BLaER1 treated with 17β-estradiol and CSF1 and Interleukin-3, amounts not matched to agents 10 nM and 100 nM (cell line): Measurements from ENCODE around the gene PDIA3.

ENCODE experiments used
- H3K27ac ChIP-seq, 11 experiments: shearing (Covaris generic); formaldehyde crosslinking; 2 replicates each; pipeline ENCODE4 v1.8.1; 2022
- H3K27me3 ChIP-seq, 11 experiments: shearing (Covaris generic); formaldehyde crosslinking; 2 replicates each; pipeline ENCODE4 v1.8.1; 2022
- H3K36me3 ChIP-seq, 11 experiments: shearing (Covaris generic); formaldehyde crosslinking; 2 replicates each; pipeline ENCODE4 v1.8.1; 2022
- H3K4me1 ChIP-seq, 10 experiments: shearing (Covaris generic); formaldehyde crosslinking; 2 replicates each; pipeline ENCODE4 v1.8.1; 2022
- H3K4me2 ChIP-seq, 11 experiments: shearing (Covaris generic); formaldehyde crosslinking; 2 replicates each; pipeline ENCODE4 v1.8.1; 2022
- H3K4me3 ChIP-seq, 10 experiments: shearing (Covaris generic); formaldehyde crosslinking; 2 replicates each; pipeline ENCODE4 v1.8.1; 2022
- H3K9ac ChIP-seq, 11 experiments: shearing (Covaris generic); formaldehyde crosslinking; 2 replicates each; pipeline ENCODE4 v1.8.1; 2022
- H3K9me3 ChIP-seq, 11 experiments: shearing (Covaris generic); formaldehyde crosslinking; replicated peaks in 1 of 11; 2 replicates each; pipeline ENCODE4 v1.8.1; 2022
- H4K20me1 ChIP-seq, 11 experiments: shearing (Covaris generic); formaldehyde crosslinking; 2 replicates each; pipeline ENCODE4 v1.8.1; 2022
- Cebpa-rat ChIP-seq, 11 experiments: shearing (Covaris generic); IDR thresholded peaks; 2 replicates each; pipeline ENCODE4 v1.8.1; 2022

PDIA3 gene

DNA sequence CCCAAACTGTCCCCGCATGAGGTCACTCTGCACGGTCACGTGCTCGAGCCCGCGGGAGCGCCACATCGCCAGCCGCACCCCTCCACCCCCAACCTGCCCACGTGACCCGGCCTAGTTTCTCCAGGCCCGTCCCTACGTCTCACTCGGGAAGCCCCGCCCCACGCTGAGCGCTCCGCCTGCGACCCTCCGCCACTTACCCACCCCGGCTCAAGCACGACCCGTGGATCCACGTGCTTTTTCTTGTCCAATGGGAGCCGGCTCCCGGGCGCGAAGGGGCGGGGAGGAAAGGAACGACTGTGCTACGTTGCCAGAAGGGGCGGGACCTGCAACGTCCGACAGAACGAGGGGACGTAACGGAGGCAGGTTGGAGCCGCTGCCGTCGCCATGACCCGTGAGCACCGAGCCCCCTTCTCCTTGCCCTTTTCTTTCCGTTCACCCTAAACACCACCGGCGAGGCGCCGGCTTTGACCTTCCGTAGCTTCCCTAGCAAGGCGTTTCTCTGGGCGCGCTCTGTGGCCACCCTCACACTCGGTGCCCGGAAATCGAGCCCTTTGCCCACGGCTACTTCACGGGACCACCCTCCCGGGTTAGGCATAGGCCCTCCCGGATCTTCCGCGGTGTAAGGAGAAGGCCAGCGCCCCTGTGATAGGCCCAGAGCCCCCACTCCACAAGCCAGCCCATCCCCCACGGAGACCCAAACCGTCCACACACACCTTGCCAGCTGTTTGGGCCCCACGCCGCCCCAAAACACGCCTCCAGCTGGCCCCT, 45.9 kb downstream of the PDIA3 start, which contains the start of gene SERF2:
TSS of gene SERF2 (plus strand) at position 328 of the 768 bp plus-strand sequence. CDS start at position 385, 57 bp downstream.
- Histone ChIP-seq H3K4me1 (peaks cover 26 to 46% (median 33%) of the 10 kb centered on the region in 10 experiments), H3K36me3 (peaks cover 40 to 42% (median 41%) of the 10 kb centered on the region in 11 experiments), H3K27me3 (no peaks in the 10 kb centered on the region), H3K4me3 (peak within 1 kb of the TSS; percentile 85 to 100 (median 96)), H3K9me3 (no peaks in the 10 kb centered on the region), H4K20me1 (peaks cover 23 to 46% (median 42%) of the 10 kb centered on the region in 11 experiments; a peak in 21 of 22 replicates), H3K27ac (peak within 1 kb of the TSS; percentile 90 to 99 (median 96)), H3K4me2 (peak within 1 kb of the TSS; percentile 84 to 98 (median 94)), H3K9ac (peak within 1 kb of the TSS; percentile 94 to 100 (median 97))
- TF ChIP-seq Cebpa-rat (IDR thresholded peaks at IDR 0.05), result no peak

DNA sequence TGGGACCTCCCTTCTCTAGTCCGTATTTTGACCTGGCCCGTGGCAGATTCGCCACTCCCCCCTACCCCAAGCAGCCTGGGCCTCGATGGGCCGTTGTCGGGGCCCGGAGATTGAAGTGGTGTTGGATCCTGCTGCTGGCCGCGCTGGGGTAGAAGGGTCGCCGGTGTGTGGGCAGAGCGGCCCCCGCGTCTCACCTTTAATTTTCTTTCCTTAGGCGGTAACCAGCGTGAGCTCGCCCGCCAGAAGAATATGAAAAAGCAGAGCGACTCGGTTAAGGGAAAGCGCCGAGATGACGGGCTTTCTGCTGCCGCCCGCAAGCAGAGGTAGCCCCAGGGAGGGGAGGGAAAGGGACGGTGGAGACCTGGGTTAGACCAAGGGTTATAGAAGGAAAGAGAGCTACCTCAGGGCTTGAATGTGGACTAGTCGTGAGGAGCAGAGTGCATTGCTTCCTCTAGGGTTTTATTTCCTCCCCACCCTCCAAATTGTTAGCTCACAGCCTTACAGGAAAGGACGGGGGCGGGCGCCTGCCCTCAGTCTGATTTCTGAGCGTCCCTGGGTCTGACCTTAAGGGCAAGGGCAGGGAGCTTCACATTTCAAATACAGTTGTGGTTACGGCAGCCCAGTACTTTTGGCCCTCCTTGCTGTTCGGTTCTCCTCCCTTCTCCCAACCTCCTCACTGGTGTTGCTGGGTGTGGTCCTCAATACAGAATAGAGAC, 46.7 kb downstream of the PDIA3 start:
- H3K27ac ChIP-seq, result peak overlapping the region; percentile 90 to 99 (median 96)
- peaks cover 41 to 49% (median 48%) of the 10 kb centered on the region in 11 experiments for H3K36me3 ChIP-seq
- H3K27me3 ChIP-seq, result no peaks in the 10 kb centered on the region
- TF ChIP-seq Cebpa-rat (IDR thresholded peaks at IDR 0.05), result no peak
- peak overlapping the region; percentile 78 to 98 (median 94) for H3K4me2 ChIP-seq
- H3K9me3 ChIP-seq, result no peaks in the 10 kb centered on the region
- H3K4me1 ChIP-seq, result peaks cover 26 to 53% (median 35%) of the 10 kb centered on the region in 10 experiments
- H3K9ac ChIP-seq, result peak overlapping the region; percentile 94 to 100 (median 97)
- peaks cover 23 to 52% (median 45%) of the 10 kb centered on the region in 11 experiments; a peak in 21 of 22 replicates for H4K20me1 ChIP-seq
- H3K4me3 ChIP-seq, result peak overlapping the region; percentile 85 to 100 (median 96)

DNA sequence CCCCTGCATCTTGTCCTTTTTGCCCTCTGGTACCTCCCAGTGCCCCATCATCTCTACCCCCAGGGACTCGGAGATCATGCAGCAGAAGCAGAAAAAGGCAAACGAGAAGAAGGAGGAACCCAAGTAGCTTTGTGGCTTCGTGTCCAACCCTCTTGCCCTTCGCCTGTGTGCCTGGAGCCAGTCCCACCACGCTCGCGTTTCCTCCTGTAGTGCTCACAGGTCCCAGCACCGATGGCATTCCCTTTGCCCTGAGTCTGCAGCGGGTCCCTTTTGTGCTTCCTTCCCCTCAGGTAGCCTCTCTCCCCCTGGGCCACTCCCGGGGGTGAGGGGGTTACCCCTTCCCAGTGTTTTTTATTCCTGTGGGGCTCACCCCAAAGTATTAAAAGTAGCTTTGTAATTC, 47.4 kb downstream of the PDIA3 start:
- H3K36me3 ChIP-seq, result peaks cover 42 to 56% (median 54%) of the 10 kb centered on the region in 11 experiments
- H3K27me3 ChIP-seq, result no peaks in the 10 kb centered on the region
- peak overlapping the region; percentile 85 to 100 (median 96) for H3K4me3 ChIP-seq
- TF ChIP-seq Cebpa-rat (IDR thresholded peaks at IDR 0.05), result no peak
- H3K4me2 ChIP-seq, result peak overlapping the region; percentile 78 to 98 (median 94)
- no peaks in the 10 kb centered on the region for H3K9me3 ChIP-seq
- peaks cover 26 to 60% (median 41%) of the 10 kb centered on the region in 10 experiments for H3K4me1 ChIP-seq
- H3K27ac ChIP-seq, result peak overlapping the region; percentile 90 to 99 (median 96); a peak in 21 of 22 replicates
- H4K20me1 ChIP-seq, result peaks cover 23 to 57% (median 46%) of the 10 kb centered on the region in 11 experiments; a peak in 21 of 22 replicates
- peak overlapping the region; percentile 94 to 100 (median 97) for H3K9ac ChIP-seq

DNA sequence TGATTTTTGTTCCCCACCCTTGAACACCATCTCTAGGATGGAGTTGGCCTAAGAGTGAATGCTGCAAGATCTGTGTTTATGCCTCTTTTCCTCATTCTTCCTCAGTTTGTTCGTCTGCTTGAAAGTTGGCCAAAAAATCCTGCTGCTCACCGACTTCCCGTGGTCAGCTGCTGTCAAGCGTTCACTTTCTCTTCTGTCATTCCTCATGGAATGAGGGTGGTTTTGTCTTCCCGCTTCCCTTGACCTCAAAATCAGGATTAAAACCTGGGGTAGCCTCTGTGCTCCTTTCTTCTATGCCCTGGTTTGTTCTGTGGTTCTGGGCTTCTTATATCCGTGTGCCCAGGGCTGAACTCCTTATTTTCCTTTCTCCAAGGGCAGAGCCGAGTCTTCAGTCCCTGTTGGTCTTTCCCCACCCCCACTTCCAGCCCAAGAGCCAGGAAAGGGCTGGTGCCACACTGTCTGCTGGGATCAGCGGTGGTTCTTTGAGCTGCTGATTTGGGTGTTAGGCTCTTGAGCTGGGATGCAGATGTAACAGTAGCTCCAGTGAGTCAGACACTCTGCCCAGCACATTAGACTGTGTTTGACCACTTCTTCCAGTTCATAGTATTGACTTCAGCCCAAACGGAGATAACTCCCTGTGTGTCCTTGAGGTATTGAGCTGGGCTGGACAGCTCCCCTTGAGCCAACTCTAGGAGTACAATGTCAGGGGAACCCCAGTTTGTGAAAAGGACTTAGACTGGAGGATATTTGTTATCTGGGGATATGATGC, 48.2 kb downstream of the PDIA3 start:
- peak overlapping the region in 4 of 11 experiments; percentile 97 to 99 (median 98); a peak in 6 of 22 replicates for H3K27ac ChIP-seq
- no peak for TF ChIP-seq Cebpa-rat (IDR thresholded peaks at IDR 0.05)
- peaks cover 50 to 64% (median 62%) of the 10 kb centered on the region in 11 experiments for H3K36me3 ChIP-seq
- peaks cover 28 to 67% (median 46%) of the 10 kb centered on the region in 10 experiments for H3K4me1 ChIP-seq
- peaks cover 23 to 59% (median 46%) of the 10 kb centered on the region in 11 experiments; a peak in 21 of 22 replicates for H4K20me1 ChIP-seq
- H3K27me3 ChIP-seq, result no peaks in the 10 kb centered on the region
- peak overlapping the region in 7 of 11 experiments; percentile 6 to 99 (median 96); a peak in 9 of 22 replicates for H3K9ac ChIP-seq
- H3K4me2 ChIP-seq, result peak overlapping the region; percentile 78 to 98 (median 94)
- H3K4me3 ChIP-seq, result peak overlapping the region in 5 of 10 experiments; percentile 85 to 98 (median 92); a peak in 10 of 20 replicates
- no peaks in the 10 kb centered on the region for H3K9me3 ChIP-seq

DNA sequence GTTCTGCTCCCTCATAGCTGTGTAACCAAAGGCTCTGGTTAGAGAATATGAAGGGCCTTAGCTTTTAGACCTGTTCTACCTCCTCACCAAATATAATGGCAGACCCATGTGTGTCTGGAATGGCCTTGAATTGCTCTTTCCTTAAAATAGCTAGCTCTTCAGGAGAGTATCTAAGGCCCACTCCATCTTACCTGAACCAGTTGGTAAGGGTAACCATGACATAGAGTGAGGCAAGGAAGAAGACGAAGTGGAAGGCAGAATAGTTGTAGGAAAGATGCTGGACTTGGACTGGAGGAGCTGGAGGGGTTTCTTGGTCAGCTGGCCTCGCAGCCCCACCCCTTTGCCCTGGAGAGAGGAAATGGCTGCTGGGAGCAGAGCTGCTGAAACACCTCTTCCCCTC, 49.0 kb downstream of the PDIA3 start:
- Histone ChIP-seq H3K4me1 (peaks cover 35 to 75% (median 53%) of the 10 kb centered on the region in 10 experiments), H3K4me2 (peak overlapping the region in 7 of 11 experiments; percentile 78 to 98 (median 94); a peak in 10 of 22 replicates), H3K9ac (0 out of 22 replicates have a peak overlapping the region, but pooled peaks of 1 of the 11 experiments have one; percentile 5), H3K27me3 (no peaks in the 10 kb centered on the region), H3K9me3 (peaks cover 0 to 6% (median 0%) of the 10 kb centered on the region in 11 experiments; a peak in 1 of 22 replicates), H3K4me3 (no peak overlapping the region; a peak in 1 of 20 replicates), H4K20me1 (peaks cover 23 to 59% (median 46%) of the 10 kb centered on the region in 11 experiments; a peak in 21 of 22 replicates), H3K36me3 (peaks cover 57 to 71% (median 70%) of the 10 kb centered on the region in 11 experiments), H3K27ac (peak overlapping the region in 2 of 11 experiments; percentile 97 to 98; a peak in 2 of 22 replicates)
- TF ChIP-seq Cebpa-rat (IDR thresholded peaks at IDR 0.05), result no peak

DNA sequence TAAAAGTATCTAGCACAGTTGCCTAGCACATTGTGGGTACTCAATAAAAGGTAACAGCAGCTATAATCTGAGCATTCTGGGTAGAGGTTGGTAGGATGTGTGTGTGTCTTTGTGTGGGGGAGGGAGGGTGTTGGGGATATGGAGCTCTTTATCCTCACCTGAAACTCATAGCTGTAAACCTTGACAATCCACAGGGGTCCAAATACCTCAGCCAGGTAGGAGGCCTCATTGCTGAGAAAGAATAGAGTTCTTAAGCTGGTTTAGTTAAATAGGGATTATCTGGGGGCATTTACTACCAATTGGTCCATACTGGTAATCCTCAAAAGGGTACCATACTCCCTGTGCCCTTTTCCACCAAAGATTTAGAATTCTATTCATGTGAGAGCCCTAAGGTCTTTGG, 49.8 kb downstream of the PDIA3 start:
- Histone ChIP-seq H3K9me3 (peaks cover 0 to 6% (median 0%) of the 10 kb centered on the region in 11 experiments; a peak in 1 of 22 replicates), H3K4me2 (peak overlapping the region in 1 of 11 experiments; percentile 97; a peak in 2 of 22 replicates), H3K9ac (no peak overlapping the region), H3K36me3 (peaks cover 57 to 72% (median 70%) of the 10 kb centered on the region in 11 experiments), H3K4me1 (peaks cover 35 to 76% (median 55%) of the 10 kb centered on the region in 10 experiments), H3K4me3 (no peak overlapping the region), H3K27ac (no peak overlapping the region), H3K27me3 (no peaks in the 10 kb centered on the region), H4K20me1 (peaks cover 23 to 59% (median 46%) of the 10 kb centered on the region in 11 experiments; a peak in 21 of 22 replicates)
- TF ChIP-seq Cebpa-rat (IDR thresholded peaks at IDR 0.05), result no peak

DNA sequence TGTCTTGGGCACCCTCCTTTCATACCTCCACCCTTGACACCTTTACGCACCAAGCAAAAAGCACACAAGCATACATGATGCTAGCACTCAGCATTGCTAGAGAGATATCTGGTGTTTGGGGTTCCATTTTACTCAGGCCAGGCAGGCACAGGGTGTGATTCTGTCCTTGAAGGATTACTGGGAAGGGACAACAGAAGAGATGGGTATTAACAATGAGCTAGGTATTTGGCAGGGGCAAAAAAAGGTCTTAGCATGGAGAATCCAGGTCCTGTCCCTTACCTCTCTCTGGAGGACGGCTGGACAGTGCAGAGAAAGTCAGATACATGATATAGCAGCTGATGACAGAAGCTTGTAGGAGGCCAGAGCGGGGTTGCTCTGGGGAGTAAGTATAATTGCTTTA, 50.3 kb downstream of the PDIA3 start:
- Histone ChIP-seq H3K4me3 (no peak overlapping the region), H3K9me3 (peaks cover 0 to 6% (median 0%) of the 10 kb centered on the region in 11 experiments; a peak in 1 of 22 replicates), H3K27ac (no peak overlapping the region), H3K4me1 (peaks cover 35 to 77% (median 56%) of the 10 kb centered on the region in 10 experiments), H3K9ac (no peak overlapping the region), H4K20me1 (peaks cover 23 to 59% (median 46%) of the 10 kb centered on the region in 11 experiments; a peak in 21 of 22 replicates), H3K36me3 (peaks cover 58 to 77% (median 72%) of the 10 kb centered on the region in 11 experiments), H3K27me3 (no peaks in the 10 kb centered on the region), H3K4me2 (peak overlapping the region in 2 of 11 experiments; percentile 16 to 20; a peak in 2 of 22 replicates)
- no peak for TF ChIP-seq Cebpa-rat (IDR thresholded peaks at IDR 0.05)
